Pancreas (tissue), 10 donors: ENCODE data around the gene KRT77. TPM values are rescaled to one million over a fixed set of nuclear protein-coding genes. Genes with fewer than 3 reads are reported as not detected.

ENCODE experiments used
- ATAC-seq, 4 donors: fragments of 200-7000 bp; cut with Tn5 transposase; one replicate each; pipeline versions ENCODE4 v1.8.0 to v1.9.1; 2020; ENCODE audit warnings: mild to moderate bottlenecking in 4 of 4, moderate library complexity in 4 of 4
- DNase-seq, 6 donors: peaks; one replicate each; pipeline ENCODE4 v3.0.0-alpha.2; 2020
- FAIRE-seq: peaks from 2 replicates; lab custom pipeline; 2012; peaks lifted over from hg19 to GRCh38; lab: Jason Lieb, UNC
- H3K27ac ChIP-seq, 4 donors: fragments of 200-600 bp; sonication (generic); 1 replicate in 3 of 4; 2 replicates in 1 of 4; pipeline versions ENCODE4 v1.5.0 to v1.8.0; 2020
- H3K27me3 ChIP-seq, 4 donors: fragments of 200-600 bp; one replicate each; pipeline ENCODE4 v1.8.0; 2021
- H3K36me3 ChIP-seq, 3 donors: fragments of 200-600 bp; sonication (generic) in 1 of 3; one replicate each; pipeline versions ENCODE4 v1.5.0 to v1.8.0; 2020 to 2021
- H3K4me1 ChIP-seq, 3 donors: fragments of 200-600 bp; one replicate each; pipeline ENCODE4 v1.8.0; 2021
- H3K4me3 ChIP-seq, 4 donors: fragments of 200-600 bp; sonication (generic) in 2 of 4; one replicate each; pipeline versions ENCODE4 v1.5.0 to v1.8.0; 2020 to 2021
- H3K9me3 ChIP-seq, 4 donors: fragments of 200-600 bp; one replicate each; pipeline ENCODE4 v1.8.0; 2021
- WGBS, 2 donors: extraction: QIAGEN DNeasy Blood & Tissue Kit; methylation state at CpG; one replicate each; pipeline ENCODE4 v1.1.7; 2013; 5-methylcytosine and 5-hydroxymethylcytosine counted together
- intact Hi-C, 3 donors: fragments of 100-400 bp; cut with DNase I; formaldehyde crosslinking; loops; one replicate each; pipeline versions ENCODE4 v1.11.1 to v1.14.2; 2022
- polyA plus RNA-seq, 2 donors: library from polyadenylated mRNA; stranded (reverse); fragments of 200-250 nt; gene quantifications; one replicate each; pipeline ENCODE4 v1.2.3, GENCODE V29; 2013
- total RNA-seq, 6 donors: library from RNA; stranded (reverse); fragmentation: NEBNext Ultra II Directional in 4 of 6; extraction: Animal tissue kit (Norgen Biotek cat#: 25700) in 4 of 6; gene quantifications; one replicate each; pipeline versions ENCODE4 v1.2.1 to v1.2.4, GENCODE V29; 2021 to 2023
- TF ChIP-seq, protein P1 (sequence below), 4 donors: fragments of 200-600 bp; sonication (generic) in 3 of 4; IDR thresholded peaks; one replicate each; pipeline versions ENCODE4 v1.5.0 to v1.8.0; 2021; ENCODE audit warnings: antibody characterized with exemption in 4 of 4
- donor health status: healthy with polysubstance abuse.
- donor health status: DM: no; HTN: no; CAD: no; lungs with moderate emphysema.
- donor health status: DM: no; HTN: no; CAD: no.
- donor health status: control.
- donor health status: control.
- donor health status: Bipolar disorder and iron deficiency.
- donor health status: DM: yes; HTN: yes; CAD: no.
- donor health status: DM: no; HTN: no; CAD: no.
- donor health status: DM: no; HTN: no; CAD: no.
- donor health status: DM: yes; HTN: yes; CAD: no.

Gene KRT77
- total and polyA plus RNA-seq, 8 donors = 0.07 TPM; not detected in 7

- FAIRE-seq (no peak), ATAC-seq (no peak)
- TF ChIP-seq, protein P1, sequence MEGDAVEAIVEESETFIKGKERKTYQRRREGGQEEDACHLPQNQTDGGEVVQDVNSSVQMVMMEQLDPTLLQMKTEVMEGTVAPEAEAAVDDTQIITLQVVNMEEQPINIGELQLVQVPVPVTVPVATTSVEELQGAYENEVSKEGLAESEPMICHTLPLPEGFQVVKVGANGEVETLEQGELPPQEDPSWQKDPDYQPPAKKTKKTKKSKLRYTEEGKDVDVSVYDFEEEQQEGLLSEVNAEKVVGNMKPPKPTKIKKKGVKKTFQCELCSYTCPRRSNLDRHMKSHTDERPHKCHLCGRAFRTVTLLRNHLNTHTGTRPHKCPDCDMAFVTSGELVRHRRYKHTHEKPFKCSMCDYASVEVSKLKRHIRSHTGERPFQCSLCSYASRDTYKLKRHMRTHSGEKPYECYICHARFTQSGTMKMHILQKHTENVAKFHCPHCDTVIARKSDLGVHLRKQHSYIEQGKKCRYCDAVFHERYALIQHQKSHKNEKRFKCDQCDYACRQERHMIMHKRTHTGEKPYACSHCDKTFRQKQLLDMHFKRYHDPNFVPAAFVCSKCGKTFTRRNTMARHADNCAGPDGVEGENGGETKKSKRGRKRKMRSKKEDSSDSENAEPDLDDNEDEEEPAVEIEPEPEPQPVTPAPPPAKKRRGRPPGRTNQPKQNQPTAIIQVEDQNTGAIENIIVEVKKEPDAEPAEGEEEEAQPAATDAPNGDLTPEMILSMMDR (IDR thresholded peaks at IDR 0.05) = no peak
Measured at GRCh38 chr12:52727037-52727436, 23.7 kb upstream of the KRT77 start.

GRCh38 chr12:52726451-52726850, 23.1 kb upstream of the KRT77 start:
- H3K9me3 ChIP-seq = no peaks in the 10 kb centered on the region
- intact Hi-C loops = no loop called here
- FAIRE-seq = no peak
- no peaks in the 10 kb centered on the region for H3K27me3 ChIP-seq
- no peak overlapping the region for H3K4me3 ChIP-seq
- H3K36me3 ChIP-seq = no peaks in the 10 kb centered on the region
- TF ChIP-seq, protein P1 (IDR thresholded peaks at IDR 0.05) = no peak
- no peak overlapping the region for H3K27ac ChIP-seq
- ATAC-seq = no peak
- WGBS, 2 donors = 36 to 59% methylated on average over 2 of the region's 2 CpGs
- DNase-seq = no peak
- H3K4me1 ChIP-seq = no peaks in the 10 kb centered on the region

More at GRCh38 chr12:52727037-52727436, 23.7 kb upstream of the KRT77 start:
- Histone ChIP-seq H3K27me3 (no peaks in the 10 kb centered on the region), H3K4me3 (no peak overlapping the region), H3K9me3 (no peaks in the 10 kb centered on the region), H3K4me1 (no peaks in the 10 kb centered on the region), H3K36me3 (no peaks in the 10 kb centered on the region), H3K27ac (no peak overlapping the region)
- intact Hi-C loops = no loop called here
- no peak for DNase-seq
- 55 to 58% methylated on average over 4 of the region's 4 CpGs for WGBS, 2 donors

DNA sequence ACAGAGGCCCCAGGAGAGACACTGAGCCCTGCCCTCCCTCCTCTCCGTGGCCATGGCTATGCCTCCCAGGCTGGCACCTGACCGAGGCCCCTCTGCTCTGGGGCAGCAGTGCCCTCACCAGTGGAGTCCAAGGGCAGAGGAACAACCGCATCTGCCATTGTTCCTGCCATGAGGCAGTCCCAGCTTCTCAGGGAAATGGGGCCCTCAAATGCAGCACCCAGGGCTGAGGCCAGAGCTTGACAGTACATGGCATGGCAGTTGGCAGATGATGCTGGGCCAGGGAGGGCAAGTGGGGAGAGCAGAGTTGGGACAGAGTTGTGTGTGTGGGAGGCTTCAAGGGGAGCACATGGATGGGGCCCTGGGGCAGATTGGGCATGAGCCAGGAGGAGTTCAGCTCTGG, 21.1 kb upstream of the KRT77 start:
- Histone ChIP-seq H3K27me3 (no peaks in the 10 kb centered on the region), H3K4me3 (no peak overlapping the region), H3K9me3 (no peaks in the 10 kb centered on the region), H3K36me3 (no peaks in the 10 kb centered on the region), H3K4me1 (no peaks in the 10 kb centered on the region), H3K27ac (no peak overlapping the region)
- intact Hi-C loops = no loop called here
- no peak for ATAC-seq
- no peak for FAIRE-seq
- TF ChIP-seq, protein P1 (IDR thresholded peaks at IDR 0.05) = no peak
- WGBS, 2 donors = 71 to 72% methylated on average over 3 of the region's 3 CpGs
- DNase-seq = no peak

- no peak for ATAC-seq
- Histone ChIP-seq H3K36me3 (no peaks in the 10 kb centered on the region), H3K4me3 (no peak overlapping the region), H3K4me1 (no peaks in the 10 kb centered on the region), H3K27ac (no peak overlapping the region), H3K9me3 (no peaks in the 10 kb centered on the region), H3K27me3 (no peaks in the 10 kb centered on the region)
- WGBS, 2 donors = 55 to 57% methylated on average over 2 of the region's 2 CpGs
- TF ChIP-seq, protein P1 (IDR thresholded peaks at IDR 0.05) = no peak
- intact Hi-C loops = no loop called here
- FAIRE-seq = no peak
- DNase-seq = no peak
Measured at GRCh38 chr12:52722680-52723079, 19.4 kb upstream of the KRT77 start.

DNA sequence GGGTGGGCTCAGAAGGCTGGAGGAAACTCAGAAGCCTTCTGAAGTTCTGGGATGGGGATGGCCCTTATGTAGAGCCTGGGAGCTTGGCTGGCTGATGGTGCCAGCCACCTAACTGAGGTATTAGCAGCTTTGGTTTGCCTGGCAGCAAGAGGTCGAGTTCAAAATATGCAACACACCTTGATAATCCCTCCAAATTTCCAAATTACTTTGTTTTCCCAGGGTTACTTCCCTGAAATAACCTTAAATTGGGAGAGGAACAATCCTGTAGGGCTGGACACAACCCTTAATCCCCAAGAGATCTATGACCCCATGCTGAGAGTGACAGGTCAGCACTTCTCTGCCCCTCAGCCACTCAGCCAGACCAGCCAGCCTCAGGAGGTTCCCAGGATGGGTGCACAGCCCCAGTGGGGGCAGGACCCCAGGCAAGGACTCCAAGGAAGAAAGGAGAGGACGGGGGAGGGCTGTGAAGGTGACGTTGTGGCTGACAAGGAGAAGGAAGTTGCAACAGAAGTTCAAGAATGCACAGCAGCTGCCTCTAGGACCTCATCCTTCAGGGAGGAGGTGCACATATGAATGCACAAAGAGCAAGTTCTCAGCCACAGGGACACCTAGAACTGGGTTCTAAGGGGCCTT, 18.6 kb upstream of the KRT77 start:
- intact Hi-C loops = no loop called here
- DNase-seq (no peak), FAIRE-seq (no peak), ATAC-seq (no peak)
- WGBS, 2 donors = 55 to 67% methylated on average over 3 of the region's 3 CpGs
- H3K36me3 ChIP-seq = no peaks in the 10 kb centered on the region
- no peak overlapping the region for H3K4me3 ChIP-seq
- H3K27me3 ChIP-seq = no peaks in the 10 kb centered on the region
- TF ChIP-seq, protein P1 (IDR thresholded peaks at IDR 0.05) = no peak
- no peak overlapping the region for H3K27ac ChIP-seq
- no peaks in the 10 kb centered on the region for H3K4me1 ChIP-seq
- H3K9me3 ChIP-seq = no peaks in the 10 kb centered on the region
